GM18517 (cell line): Measurements from ENCODE around the gene RTCB.
"Not testable (repeated sequence)": the region's sequence is repeated elsewhere in the genome, so short reads cannot be mapped to it uniquely, and the experiment has no call there.

ENCODE experiments used
- ATAC-seq: cut with Tn5 transposase; IDR thresholded peaks from one replicate; pipeline ENCODE4 v1.9.1; 2021; ENCODE audit warnings: mild to moderate bottlenecking, moderate library complexity; ENCODE audit not compliant: unreplicated experiment

Gene RTCB

GRCh38 chr22:32395107-32395506 is 16.9 kb downstream of the RTCB start:
- no peak for ATAC-seq

GRCh38 chr22:32389685-32390084 is 22.4 kb downstream of the RTCB start:
- ATAC-seq: no peak

- no peak for ATAC-seq
These were observed 26.4 kb downstream of the RTCB start for GRCh38 chr22:32385681-32386080.

GRCh38 chr22:32380991-32381390 is 31.1 kb downstream of the RTCB start:
- ATAC-seq: no peak

GRCh38 chr22:32378707-32379272 is 33.3 kb downstream of the RTCB start:
- no peak for ATAC-seq

- no peak for ATAC-seq
These were observed 35.4 kb downstream of the RTCB start for GRCh38 chr22:32376681-32377080.

- ATAC-seq: no peak
These were observed 36.2 kb downstream of the RTCB start for GRCh38 chr22:32375678-32376450.

GRCh38 chr22:32364210-32364609 is 47.8 kb downstream of the RTCB start:
- no peak for ATAC-seq

GRCh38 chr22:32361257-32361656 is 50.8 kb downstream of the RTCB start:
- ATAC-seq: no peak

- ATAC-seq: not testable (repeated sequence)
These were observed 52.0 kb downstream of the RTCB start for GRCh38 chr22:32360096-32360495.

- not testable (repeated sequence) for ATAC-seq
These were observed 54.5 kb downstream of the RTCB start, which contains the start of gene RFPL3 for GRCh38 chr22:32357567-32357966. Gene RFPL3, plus strand, starts transcription at chr22:32357867. Its CDS starts 205 bp downstream, at chr22:32358072.

GRCh38 chr22:32355760-32356159 is 56.3 kb downstream of the RTCB start:
- ATAC-seq: no peak

- ATAC-seq: no peak
These were observed 57.4 kb downstream of the RTCB start for GRCh38 chr22:32354360-32355351.

GRCh38 chr22:32353840-32354239 is 58.2 kb downstream of the RTCB start:
- ATAC-seq: no peak

- ATAC-seq: no peak
These were observed 58.8 kb downstream of the RTCB start for GRCh38 chr22:32353292-32353691.

GRCh38 chr22:32352681-32353080 is 59.4 kb downstream of the RTCB start:
- ATAC-seq: no peak

GRCh38 chr22:32351875-32352274 is 60.2 kb downstream of the RTCB start:
- ATAC-seq: not testable (repeated sequence)

- ATAC-seq: no peak
These were observed 63.9 kb downstream of the RTCB start for GRCh38 chr22:32348031-32348611.

GRCh38 chr22:32343941-32344340 is 68.1 kb downstream of the RTCB start:
- no peak for ATAC-seq

GRCh38 chr22:32342977-32343376 is 69.1 kb downstream of the RTCB start:
- ATAC-seq: no peak
